Esophagus squamous epithelium (tissue), 5 donors: ENCODE measurements around the gene FBXO2. TPM values are rescaled to one million over a fixed set of nuclear protein-coding genes. Genes with fewer than 3 reads are reported as not detected.
A peak's percentile ranks its signal among the peaks of the same experiment; 100 is the strongest.

Experiments used
- DNase-seq: peaks from one replicate; lab custom pipeline; 2025; lab: John Stamatoyannopoulos, UW
- H3K27ac ChIP-seq, 4 donors: fragments of 200-600 bp; sonication (generic); one replicate each; pipeline ENCODE4 v1.5.1; 2016 to 2019; ENCODE audit warnings: mild to moderate bottlenecking in 1 of 4
- H3K27me3 ChIP-seq, 4 donors: fragments of 200-600 bp; sonication (generic); 1 replicate in 3 of 4; 2 replicates in 1 of 4; pipeline versions ENCODE4 v1.5.1 to v1.6.0; 2017 to 2021; ENCODE audit warnings: antibody characterized with exemption in 1 of 4
- H3K36me3 ChIP-seq, 3 donors: fragments of 200-600 bp; sonication (generic); one replicate each; pipeline ENCODE4 v1.5.1; 2016 to 2019
- H3K4me1 ChIP-seq, 3 donors: fragments of 200-600 bp; sonication (generic); one replicate each; pipeline ENCODE4 v1.5.1; 2017 to 2019
- H3K4me3 ChIP-seq, 4 donors: fragments of 200-600 bp; sonication (generic); 1 replicate in 3 of 4; 2 replicates in 1 of 4; pipeline ENCODE4 v1.5.1; 2016 to 2019; ENCODE audit warnings: mild to moderate bottlenecking in 2 of 4, moderate library complexity in 1 of 4
- H3K9me3 ChIP-seq, 3 donors: fragments of 200-600 bp; sonication (generic); one replicate each; pipeline ENCODE4 v1.5.1; 2016 to 2019
- CTCF ChIP-seq, 6 experiments: fragments of 450-650 bp in 4 of 6; fragments of 200-600 bp in 2 of 6; sonication (generic) in 2 of 6; IDR thresholded peaks; one replicate each; pipeline ENCODE4 v1.5.1; 2016 to 2019; ENCODE audit warnings: antibody characterized with exemption in 6 of 6, mild to moderate bottlenecking in 4 of 6, moderate library complexity in 4 of 6
- POLR2A ChIP-seq, 4 donors: fragments of 450-650 bp; IDR thresholded peaks; one replicate each; pipeline ENCODE4 v1.6.1; 2017; ENCODE audit warnings: antibody characterized with exemption in 4 of 4, mild to moderate bottlenecking in 4 of 4, moderate library complexity in 3 of 4
- WGBS, 2 donors: methylation state at CpG; one replicate each; pipeline ENCODE4 v1.1.5; 2018; 5-methylcytosine and 5-hydroxymethylcytosine counted together
- intact Hi-C: fragments of 100-400 bp; cut with DNase I; formaldehyde crosslinking; loops from one replicate; pipeline ENCODE4 v1.15.0; 2022
- total RNA-seq, 4 donors: library from RNA; depleted of rRNA; stranded (reverse); fragments of >200 nt; gene quantifications; one replicate each; pipeline ENCODE4 v1.1.0, GENCODE V29; 2016
- donor health status: DM: yes; HTN: yes; CAD: no.

FBXO2 gene
- total RNA-seq, 4 donors from 2014 or later, result 2.6 to 13.6 (median 8.0) TPM

DNA sequence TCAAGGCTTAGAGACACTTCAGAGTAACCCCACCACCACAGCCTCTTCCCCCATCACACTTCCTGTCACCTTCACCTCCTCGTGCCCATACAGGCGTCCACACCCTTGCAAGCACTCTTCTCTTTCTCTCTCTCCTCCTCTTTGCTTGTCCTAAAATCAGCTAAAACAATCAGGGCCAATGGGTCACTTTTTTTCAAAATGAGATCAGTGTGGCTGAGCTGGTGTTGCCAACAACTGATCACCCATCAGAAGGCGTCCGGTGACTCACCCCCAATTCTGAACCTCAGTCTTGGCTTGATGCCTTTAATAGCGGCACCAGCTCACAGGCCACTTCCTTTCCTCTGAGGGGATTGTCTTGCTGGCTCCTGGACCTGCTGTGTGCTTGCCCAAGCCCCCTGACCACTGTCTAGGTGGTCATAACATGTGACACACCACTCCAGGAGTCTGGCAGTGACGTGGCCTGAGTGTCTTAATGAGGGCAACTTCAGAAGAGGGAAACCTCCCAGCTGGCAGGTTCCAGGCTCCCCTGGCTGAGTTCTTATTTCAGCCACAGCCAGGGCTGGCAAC lies 38.9 kb upstream of the FBXO2 start:
- H3K4me3 ChIP-seq, result no peak overlapping the region
- H3K36me3 ChIP-seq, result no peaks in the 10 kb centered on the region
- H3K27me3 ChIP-seq, result peaks cover 18 to 97% (median 23%) of the 10 kb centered on the region in 4 donors
- no peak overlapping the region for H3K27ac ChIP-seq
- WGBS, 2 donors, result 6 to 10% methylated on average over 4 to 5 of the region's 6 CpGs
- H3K9me3 ChIP-seq, result no peaks in the 10 kb centered on the region
- no peak for DNase-seq
- intact Hi-C loops, result no loop called here
- TF ChIP-seq CTCF (IDR thresholded peaks at IDR 0.05), result no peak
- no peak for TF ChIP-seq POLR2A (IDR thresholded peaks at IDR 0.05)
- H3K4me1 ChIP-seq, result peaks cover 22 to 36% (median 26%) of the 10 kb centered on the region in 3 donors

- Histone ChIP-seq H3K4me3 (peak overlapping the region in 2 of 4 donors; percentile 41 to 61), H3K4me1 (peaks cover 22 to 36% (median 26%) of the 10 kb centered on the region in 3 donors), H3K27me3 (peaks cover 18 to 97% (median 23%) of the 10 kb centered on the region in 4 donors), H3K9me3 (no peaks in the 10 kb centered on the region), H3K27ac (no peak overlapping the region), H3K36me3 (no peaks in the 10 kb centered on the region)
- TF ChIP-seq CTCF (IDR thresholded peaks at IDR 0.05) (no peak), POLR2A (IDR thresholded peaks at IDR 0.05) (no peak)
- intact Hi-C loops, result no loop called here
- no peak for DNase-seq
- 3 to 5% methylated on average over 20 to 22 of the region's 64 CpGs for WGBS, 2 donors
Measured at GRCh38 chr1:11691928-11692711, 37.9 kb upstream of the FBXO2 start.

DNA sequence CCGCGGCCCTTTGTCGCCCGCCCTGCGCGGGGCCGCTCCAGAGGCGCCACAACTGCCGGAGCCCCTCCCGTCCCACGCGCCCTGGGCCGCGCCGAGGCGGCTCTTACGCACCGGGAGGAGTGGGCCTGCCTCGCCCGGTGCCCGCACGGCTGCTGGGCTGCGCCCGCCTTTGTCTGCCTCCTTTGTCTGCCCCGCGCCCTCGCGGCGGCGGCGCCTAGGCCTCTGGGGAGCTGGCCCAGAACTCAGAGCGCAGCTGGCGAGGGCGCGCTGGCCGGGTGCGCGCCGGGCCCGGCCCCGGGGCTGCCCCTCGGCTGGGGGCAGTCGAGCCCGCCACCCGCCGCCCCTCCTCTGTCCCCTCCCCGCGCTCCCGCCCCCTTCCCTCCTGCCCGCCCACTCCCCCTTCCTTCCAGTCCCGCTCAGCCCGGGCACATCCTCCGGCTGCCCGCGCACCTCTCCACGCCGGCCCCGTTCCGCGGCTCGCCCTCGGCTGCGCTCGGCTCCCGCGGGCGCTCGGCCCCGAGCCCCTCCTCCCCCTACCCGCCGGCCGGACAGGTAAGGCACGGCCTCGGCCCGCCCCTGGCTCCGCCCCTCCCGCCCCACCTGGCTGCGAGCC lies 37.2 kb upstream of the FBXO2 start, which contains the start of gene DRAXIN:
DRAXIN (plus strand) TSS at position 409 of the 613 bp plus-strand sequence. CDS start 14,549 bp downstream, outside the sequence.
- Histone ChIP-seq H3K27me3 (peaks cover 18 to 93% (median 23%) of the 10 kb centered on the region in 4 donors), H3K4me3 (peak within 1 kb of the TSS; percentile 3 to 61 (median 28)), H3K4me1 (peaks cover 22 to 36% (median 26%) of the 10 kb centered on the region in 3 donors), H3K27ac (no peak within 1 kb of the TSS), H3K36me3 (no peaks in the 10 kb centered on the region), H3K9me3 (no peaks in the 10 kb centered on the region)
- TF ChIP-seq POLR2A (IDR thresholded peaks at IDR 0.05) (no peak), CTCF (IDR thresholded peaks at IDR 0.05) (no peak)
- intact Hi-C loops, result no loop called here
- DNase-seq, result no peak
- no CpG with 5 or more reads among the region's 78 CpGs for WGBS, 2 donors

DNA sequence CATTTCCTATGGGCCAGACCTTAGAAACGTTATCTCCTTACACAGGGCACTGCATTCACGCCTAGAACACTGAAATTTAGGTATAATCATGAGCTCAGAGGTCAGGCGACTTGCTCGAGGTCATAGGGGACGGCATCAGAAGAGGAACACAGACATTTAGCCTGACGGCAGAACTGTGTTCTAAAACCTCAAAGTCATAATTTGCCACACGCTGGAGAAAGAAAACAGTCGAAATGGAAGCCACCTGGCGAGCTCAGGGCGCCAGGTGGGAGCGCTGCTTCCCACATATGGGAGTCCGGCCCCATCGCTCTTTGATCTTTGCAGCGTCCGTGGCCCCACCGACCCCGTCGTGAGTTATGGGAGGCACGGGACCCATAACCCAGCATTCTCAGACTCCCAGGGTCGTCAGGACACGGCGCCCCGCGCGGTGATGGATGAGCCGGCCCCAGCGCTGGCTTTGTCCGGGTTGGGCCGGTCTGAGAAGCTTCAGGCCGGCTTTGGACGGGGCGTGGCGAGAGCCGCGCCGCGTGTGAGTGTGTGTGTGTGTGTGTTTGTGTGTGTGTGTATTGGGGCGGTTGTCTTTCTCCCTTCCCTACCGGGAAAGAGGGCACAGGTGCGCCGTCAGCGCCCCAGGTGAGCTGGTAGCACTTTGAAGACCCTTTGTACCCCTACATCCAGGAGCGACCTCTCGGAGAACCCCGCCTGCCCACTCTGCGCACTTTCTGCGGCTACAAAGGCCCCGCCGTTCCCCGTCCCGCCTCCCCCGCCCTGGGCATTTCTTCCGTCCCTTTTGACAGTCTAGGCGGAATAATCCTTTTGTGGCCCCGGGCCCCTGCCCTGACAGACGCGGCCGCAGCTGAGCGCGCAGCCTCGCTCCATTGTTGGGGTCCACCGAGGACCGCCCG lies 36.4 kb upstream of the FBXO2 start:
- Histone ChIP-seq H3K36me3 (no peaks in the 10 kb centered on the region), H3K4me1 (peaks cover 22 to 36% (median 26%) of the 10 kb centered on the region in 3 donors), H3K4me3 (peak overlapping the region; percentile 3 to 61 (median 28)), H3K27ac (no peak overlapping the region), H3K27me3 (peaks cover 18 to 90% (median 23%) of the 10 kb centered on the region in 4 donors), H3K9me3 (no peaks in the 10 kb centered on the region)
- WGBS, 2 donors, result 11% methylated on average over 15 to 30 of the region's 64 CpGs
- intact Hi-C loops, result no loop called here
- no peak for TF ChIP-seq CTCF (IDR thresholded peaks at IDR 0.05)
- TF ChIP-seq POLR2A (IDR thresholded peaks at IDR 0.05), result no peak
- no peak for DNase-seq
